Medulla oblongata (tissue), 1 donor: ENCODE data around the gene POMP.

Experiments used
- DNase-seq: peaks from one replicate; pipeline ENCODE4 v3.0.0-alpha.2; 2015; ENCODE audit errors: extremely low spot score

The POMP gene, protein sequence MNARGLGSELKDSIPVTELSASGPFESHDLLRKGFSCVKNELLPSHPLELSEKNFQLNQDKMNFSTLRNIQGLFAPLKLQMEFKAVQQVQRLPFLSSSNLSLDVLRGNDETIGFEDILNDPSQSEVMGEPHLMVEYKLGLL

DNA sequence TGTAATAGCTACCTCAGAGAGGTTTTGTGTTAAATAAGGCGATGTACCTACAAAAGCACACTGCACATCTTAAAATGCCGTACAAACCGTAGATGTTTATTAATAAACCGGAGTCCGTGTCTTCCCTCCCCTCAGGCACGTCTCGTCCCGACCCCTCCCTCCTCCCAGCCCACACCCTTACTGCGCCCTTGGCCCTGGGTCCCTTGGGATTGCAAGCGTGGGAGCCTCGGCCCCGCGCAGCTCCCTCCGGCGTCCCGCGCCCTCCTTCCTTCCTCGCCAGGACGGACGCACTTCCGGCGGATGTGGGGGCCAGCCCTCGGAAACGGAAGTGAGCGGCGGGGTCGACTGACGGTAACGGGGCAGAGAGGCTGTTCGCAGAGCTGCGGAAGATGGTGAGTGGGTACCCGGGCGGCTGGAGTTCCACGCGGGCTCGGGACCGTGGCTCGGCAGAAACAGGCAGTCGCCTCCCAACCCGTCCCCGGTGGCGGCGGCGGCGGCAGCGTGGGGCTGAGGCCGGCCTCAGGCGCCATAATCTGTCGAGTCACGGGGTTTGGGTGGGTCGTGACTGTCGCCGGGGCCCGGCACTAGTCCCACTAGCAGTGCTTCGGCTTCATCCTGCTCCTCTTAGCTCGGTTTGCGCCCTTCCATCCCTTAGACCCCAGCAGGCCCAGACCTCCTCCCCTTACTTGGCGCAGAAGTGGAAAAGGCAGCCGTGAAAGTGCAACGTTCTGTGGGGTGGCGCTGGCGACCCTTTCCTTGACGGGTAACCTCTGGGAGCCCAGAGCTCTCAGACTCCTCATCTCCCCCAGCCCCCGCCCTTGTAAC lies at the start of gene POMP:
POMP (plus strand) TSS at position 335 of the 825 bp plus-strand sequence; CDS start at position 390, 55 bp downstream.
- DNase-seq, result peak; percentile 94

DNA sequence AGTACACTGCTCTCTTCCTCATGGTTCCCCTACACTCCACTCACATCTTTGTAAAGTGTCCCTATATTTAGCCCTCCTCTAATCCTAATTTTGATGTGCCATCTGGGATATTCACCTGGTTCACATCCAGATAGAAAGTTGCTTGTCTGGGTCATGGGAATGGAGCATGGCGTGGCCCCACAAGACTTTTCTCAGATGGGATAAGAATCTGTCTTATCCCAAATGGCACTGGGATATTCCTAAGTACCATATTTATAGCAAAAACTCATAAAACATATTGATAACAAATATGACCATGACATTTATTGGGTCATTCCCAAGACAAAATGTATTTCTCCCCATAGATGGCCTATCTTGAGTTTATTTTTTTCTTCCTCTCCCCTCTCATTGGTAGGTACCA lies 49.5 kb upstream of the POMP start:
- DNase-seq, result no peak

- no peak for DNase-seq
These were observed 49.0 kb upstream of the POMP start for GRCh38 chr13:28609926-28610325.

- DNase-seq, result no peak
These were observed 47.9 kb upstream of the POMP start for GRCh38 chr13:28610996-28611395.

DNA sequence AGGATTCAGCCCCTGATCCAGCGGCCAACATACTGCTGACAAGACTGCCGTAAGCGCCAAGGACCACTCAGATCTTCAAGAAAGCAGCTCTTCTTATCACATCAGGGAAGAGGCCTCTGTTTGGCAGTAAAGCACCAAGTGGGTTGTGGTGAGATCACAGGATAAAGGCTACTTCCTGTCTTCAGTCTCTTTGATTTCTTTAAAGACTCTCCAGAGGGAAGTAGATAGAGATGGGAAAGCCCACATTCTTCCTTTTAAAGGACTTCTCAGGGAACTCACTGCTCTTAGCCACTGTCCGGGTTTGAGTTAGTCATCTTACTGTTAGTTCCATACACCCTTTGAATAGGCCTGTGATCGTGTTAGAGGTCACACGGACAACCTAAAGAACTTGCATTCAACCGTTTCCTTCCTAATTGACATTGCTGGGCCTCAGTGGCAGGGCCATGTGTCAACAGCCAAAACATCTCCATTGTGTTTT lies 47.2 kb upstream of the POMP start:
- peak; percentile 68 for DNase-seq

- DNase-seq, result no peak
These were observed 45.4 kb upstream of the POMP start for GRCh38 chr13:28613562-28613961.

DNA sequence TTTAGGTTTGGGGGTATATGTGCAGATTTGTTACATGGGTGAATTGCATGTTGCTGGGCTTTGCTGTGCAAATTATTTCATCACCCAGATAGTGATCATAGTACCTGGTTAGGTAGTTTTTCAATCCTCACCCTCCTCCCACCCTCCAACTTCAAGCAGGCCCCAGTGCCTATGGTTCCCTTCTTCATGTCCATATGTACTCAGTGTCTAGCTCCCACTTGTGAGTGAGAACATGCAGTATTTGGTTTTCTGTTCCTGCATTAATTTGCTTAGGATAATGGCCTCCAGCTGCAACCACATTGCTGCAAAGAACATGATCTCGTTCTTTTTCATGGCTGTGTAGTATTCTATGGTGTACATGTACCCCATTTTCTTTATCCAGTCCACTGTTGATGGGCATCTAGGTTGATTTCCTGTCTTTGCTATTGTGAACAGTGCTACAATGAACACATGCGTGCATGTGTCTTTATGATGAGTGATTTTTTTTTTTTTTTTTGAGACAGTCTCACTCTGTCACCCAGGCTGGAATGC lies 42.9 kb upstream of the POMP start:
- no peak for DNase-seq

GRCh38 chr13:28618230-28618994 lies 40.5 kb upstream of the POMP start:
- DNase-seq, result no peak

DNA sequence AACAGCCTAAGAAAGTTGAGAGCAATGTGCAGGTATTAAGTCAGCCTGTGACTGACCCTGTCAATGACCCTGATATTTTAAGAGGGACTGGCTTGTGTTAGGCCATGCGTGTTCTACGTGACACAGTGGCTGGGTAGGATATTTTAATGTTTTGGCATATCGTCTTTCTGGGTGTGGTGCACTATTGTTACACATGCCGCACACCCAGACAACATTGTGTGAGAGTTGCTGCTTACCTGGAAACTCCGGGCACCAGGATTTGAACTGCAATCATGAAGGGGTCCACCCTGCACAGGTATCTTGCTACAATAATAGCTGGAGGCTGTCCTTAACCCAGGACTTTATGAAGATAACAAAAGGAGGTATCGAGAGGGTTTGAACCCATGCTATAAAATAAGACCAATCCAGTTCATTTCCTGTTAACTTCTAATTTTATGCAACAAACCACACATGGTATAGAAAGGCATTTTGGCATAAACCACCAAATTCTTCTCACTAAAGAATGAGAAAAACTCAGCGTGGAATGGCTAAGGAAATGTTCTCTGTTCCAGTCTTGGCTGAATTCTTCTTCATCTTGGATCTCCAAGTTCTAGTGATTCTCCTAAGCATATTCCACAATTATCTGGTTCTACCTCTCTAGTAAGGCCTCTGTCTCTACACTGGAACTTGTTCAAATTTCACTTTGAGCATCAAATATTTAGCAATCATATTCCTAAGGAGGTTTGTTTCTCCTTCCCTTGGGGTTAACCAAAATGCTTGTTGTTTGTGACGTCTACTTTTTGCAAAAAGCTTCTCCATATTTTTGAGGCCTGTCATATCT lies 38.7 kb upstream of the POMP start:
- no peak for DNase-seq

DNA sequence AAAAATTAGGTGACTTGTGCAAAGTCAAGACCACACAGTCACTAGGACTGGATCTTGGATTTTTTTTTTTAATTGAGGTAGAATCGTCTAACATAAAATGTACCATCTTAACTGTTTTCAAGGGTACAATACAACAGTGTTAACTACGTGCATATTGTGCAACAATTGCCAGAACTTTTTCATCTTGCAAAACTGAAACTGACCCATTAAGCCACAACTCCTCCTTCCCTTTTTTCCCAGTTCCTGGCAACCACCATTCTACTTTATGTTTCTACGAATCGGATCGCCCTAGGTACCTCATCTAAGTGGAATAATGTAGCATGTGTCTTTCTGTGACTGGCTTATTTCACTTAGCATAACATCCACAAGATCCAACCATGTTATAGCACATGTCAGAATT lies 37.5 kb upstream of the POMP start:
- DNase-seq, result peak; percentile 53

DNA sequence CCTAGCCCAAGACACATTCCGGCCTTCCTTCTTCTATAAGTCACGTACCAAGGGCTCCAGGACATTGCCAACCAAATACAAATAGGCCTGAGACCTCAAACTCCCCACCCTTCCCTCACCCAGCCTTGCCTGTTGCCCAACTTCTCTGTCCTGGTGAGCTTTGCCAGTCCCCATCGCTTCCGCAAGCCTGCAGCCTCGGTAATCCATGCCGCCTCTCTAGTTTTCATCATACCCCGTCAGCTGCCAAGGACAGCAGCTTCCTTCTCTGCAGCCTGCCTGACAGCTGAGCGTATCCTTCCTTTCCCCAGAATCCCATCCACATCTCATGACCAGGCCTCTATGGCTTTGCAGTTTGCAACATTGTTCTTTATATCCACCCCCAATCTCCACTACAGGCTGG lies 36.6 kb upstream of the POMP start:
- peak; percentile 63 for DNase-seq

DNA sequence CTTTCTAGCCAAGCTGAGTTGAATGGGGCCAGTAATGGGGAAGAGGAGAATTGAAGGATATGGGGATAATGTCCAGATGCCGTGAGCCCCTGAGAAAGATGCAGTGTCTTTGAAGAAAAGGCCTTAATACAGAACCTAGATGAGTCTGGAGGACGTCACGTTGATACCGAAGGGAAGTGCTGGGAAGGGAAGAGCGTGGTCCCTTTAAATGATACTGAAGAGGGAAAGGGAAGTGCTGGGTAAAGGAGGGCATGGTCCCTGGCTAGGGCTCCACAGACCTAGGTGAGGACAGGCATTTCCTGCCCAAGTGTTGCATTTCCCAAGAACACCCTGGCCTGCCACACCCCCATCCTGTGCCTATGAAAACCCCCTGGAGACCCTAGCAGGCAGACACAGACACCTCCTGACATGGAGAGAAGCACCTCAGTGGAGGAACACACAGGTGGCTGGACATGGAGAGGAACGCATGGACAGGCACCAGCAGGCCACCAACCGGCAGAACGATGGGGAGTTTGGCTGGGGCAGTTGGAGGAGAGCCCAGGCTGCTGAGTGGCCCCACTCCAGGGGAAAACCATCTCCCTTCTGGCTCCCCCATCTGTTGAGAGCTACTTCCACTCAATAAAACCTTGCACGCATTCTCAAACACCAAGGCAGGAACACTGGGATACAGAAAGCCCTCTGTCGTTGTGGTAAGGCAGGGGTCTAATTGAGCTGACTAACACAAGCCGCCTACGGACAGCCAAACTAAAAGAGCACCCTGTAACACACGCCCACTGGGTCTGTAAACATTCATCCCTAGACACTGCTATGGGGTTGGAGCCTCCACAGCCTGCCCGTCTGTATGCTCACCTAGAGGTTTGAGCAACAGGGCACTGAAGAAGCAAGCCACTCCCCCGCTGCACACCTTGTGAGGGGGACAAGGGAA lies 34.9 kb upstream of the POMP start:
- no peak for DNase-seq

DNA sequence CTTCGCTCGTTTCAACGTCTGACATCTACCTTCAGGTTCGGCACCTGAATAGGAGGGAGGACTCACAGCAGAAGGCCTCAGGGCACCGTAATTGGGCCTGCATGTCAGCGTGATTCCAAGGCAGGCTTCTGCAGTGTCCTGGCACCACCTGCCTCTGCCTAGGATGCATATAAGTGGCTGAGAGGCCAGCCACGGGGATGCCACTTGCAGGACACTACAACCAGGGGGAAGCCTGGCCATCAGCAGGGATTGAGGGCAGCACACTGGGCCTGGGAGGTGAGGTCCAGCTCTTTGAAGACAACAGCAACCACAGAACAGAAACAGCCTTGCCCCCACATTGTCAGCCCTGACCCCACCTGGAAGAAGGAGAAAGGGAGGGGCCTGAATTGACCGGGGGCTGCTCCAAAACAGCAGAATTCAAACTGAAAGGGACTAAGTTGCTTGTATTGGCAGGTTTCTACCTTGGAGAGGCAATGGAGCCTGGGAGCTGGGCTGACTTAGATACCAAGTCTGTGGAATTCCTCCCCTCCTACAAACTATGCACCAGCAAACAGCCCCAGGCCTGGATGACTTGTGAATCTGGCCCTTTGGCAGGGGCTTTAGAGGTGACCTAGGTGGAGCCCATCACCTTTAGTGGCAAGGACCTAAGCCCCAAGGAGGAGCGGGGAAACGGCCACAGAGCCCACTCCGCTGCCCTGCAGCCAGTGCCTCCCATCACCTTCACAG lies 34.1 kb upstream of the POMP start:
- no peak for DNase-seq

GRCh38 chr13:28626266-28626665 lies 32.7 kb upstream of the POMP start:
- no peak for DNase-seq

DNA sequence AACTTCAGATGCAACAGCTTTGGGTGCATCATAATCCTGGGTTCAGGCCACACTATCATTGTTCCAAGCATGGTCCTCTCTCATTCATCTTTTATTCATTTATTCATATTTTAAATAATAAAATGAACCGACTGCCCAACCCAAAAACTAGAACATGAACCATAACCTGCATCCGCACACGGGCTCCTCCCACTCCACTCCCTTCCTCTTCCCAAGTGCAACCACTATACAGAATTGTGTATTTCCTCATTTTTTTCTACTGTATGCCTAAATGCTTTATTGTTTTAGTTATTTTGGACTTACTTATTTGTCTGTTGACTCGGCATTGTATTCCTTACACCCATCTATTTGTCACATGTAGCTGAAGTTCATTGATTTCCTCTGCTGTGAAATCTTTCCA lies 30.7 kb upstream of the POMP start:
- no peak for DNase-seq

GRCh38 chr13:28630869-28631268 lies 28.1 kb upstream of the POMP start:
- DNase-seq, result no peak

GRCh38 chr13:28631801-28632200 lies 27.1 kb upstream of the POMP start:
- DNase-seq, result no peak

DNA sequence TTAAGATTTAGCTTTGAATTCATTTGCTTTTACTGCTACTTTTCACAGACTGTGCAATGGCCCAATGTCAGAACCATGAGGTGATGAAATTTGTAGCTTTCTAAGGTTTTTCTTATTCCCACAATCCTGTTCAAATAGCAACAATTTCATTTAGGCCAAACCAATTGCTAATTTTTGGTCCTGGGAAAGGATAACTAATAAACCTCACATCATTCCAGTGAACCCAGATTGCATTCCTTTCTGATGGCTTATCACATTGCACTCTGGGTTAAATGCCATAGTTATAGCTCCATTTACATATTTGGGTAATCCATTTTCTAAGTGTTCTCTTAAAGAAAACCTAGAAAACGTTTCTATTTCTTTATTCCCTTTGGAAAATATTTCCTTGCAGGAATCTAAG lies 22.9 kb upstream of the POMP start:
- DNase-seq, result no peak

- peak; percentile 85 for DNase-seq
These were observed 22.1 kb upstream of the POMP start for GRCh38 chr13:28636677-28637317.
